Esophagus (tissue), 2 donors: Measurements from ENCODE around the gene MYL4. TPM values are rescaled to one million over a fixed set of nuclear protein-coding genes. Genes with fewer than 3 reads are reported as not detected.

Source experiments
- H3K27ac ChIP-seq, 2 donors: one replicate each; pipeline ENCODE4 v1.5.1; 2013; ENCODE audit warnings: low read depth in 2 of 2, mild to moderate bottlenecking in 2 of 2, inconsistent platforms in 1 of 2, low read length in 1 of 2, moderate library complexity in 1 of 2
- H3K27me3 ChIP-seq, 2 donors: one replicate each; pipeline ENCODE4 v1.6.1; 2013; ENCODE audit warnings: low read length in 2 of 2, control low read depth in 1 of 2, mild to moderate bottlenecking in 1 of 2; ENCODE audit not compliant: insufficient read depth in 2 of 2, control insufficient read depth in 1 of 2
- H3K36me3 ChIP-seq, 2 donors: one replicate each; pipeline ENCODE4 v1.6.1; 2013; ENCODE audit warnings: low read length in 1 of 2; ENCODE audit not compliant: control insufficient read depth in 2 of 2, insufficient read depth in 2 of 2
- H3K4me1 ChIP-seq, 2 donors: one replicate each; pipeline ENCODE4 v1.6.1; 2013; ENCODE audit warnings: low read length in 1 of 2; ENCODE audit not compliant: control insufficient read depth in 2 of 2, insufficient read depth in 2 of 2
- H3K4me3 ChIP-seq, 2 donors: one replicate each; pipeline ENCODE4 v1.5.1; 2013; ENCODE audit warnings: low read length in 2 of 2, mild to moderate bottlenecking in 2 of 2, low read depth in 1 of 2, moderate library complexity in 1 of 2
- H3K9me3 ChIP-seq, 2 donors: one replicate each; pipeline ENCODE4 v1.6.1; 2013; ENCODE audit warnings: mild to moderate bottlenecking in 2 of 2, low read depth in 1 of 2, low read length in 1 of 2, moderate library complexity in 1 of 2; ENCODE audit not compliant: control insufficient read depth in 2 of 2, insufficient read depth in 1 of 2
- WGBS, 2 donors: extraction: QIAGEN DNeasy Blood & Tissue Kit; methylation state at CpG; one replicate each; pipeline ENCODE4 v1.1.7; 2013; 5-methylcytosine and 5-hydroxymethylcytosine counted together
- polyA plus RNA-seq, 2 donors: library from polyadenylated mRNA; stranded (reverse); fragments of 200-250 nt; gene quantifications; one replicate each; pipeline ENCODE4 v1.2.3, GENCODE V29; 2013
- donor health status: healthy with polysubstance abuse.
- donor health status: Bipolar disorder and iron deficiency.

MYL4 gene
- polyA plus RNA-seq, 2 donors: 0.12 to 0.18 TPM

DNA sequence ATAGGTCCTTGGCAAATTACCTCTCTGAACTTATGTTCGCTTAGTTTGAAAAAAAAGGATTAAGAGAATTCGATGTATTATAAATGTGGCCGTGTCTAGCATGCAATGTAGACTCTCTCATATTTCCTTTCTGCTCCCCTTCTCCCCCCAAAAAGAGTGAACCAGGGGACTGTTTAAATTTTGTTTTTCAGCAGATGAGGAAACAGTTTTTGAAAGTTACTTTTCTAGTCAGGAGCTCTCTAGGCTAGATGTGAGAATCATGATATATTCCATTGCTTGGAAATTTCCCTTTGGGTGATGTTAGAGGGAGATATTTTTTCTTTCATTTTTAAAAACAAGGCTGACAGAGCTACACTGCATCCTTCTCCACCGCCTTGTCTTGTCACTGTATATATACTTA is 18.9 kb upstream of the MYL4 start:
- H3K9me3 ChIP-seq: no peaks in the 10 kb centered on the region
- no peak overlapping the region for H3K4me3 ChIP-seq
- H3K36me3 ChIP-seq: no peaks in the 10 kb centered on the region
- WGBS, 2 donors: 94 to 97% methylated on average over 4 of the region's 4 CpGs
- H3K4me1 ChIP-seq: no peaks in the 10 kb centered on the region
- H3K27ac ChIP-seq: no peak overlapping the region
- H3K27me3 ChIP-seq: no peaks in the 10 kb centered on the region

GRCh38 chr17:47190770-47191169 is 18.4 kb upstream of the MYL4 start:
- Histone ChIP-seq H3K27me3 (no peaks in the 10 kb centered on the region), H3K4me1 (no peaks in the 10 kb centered on the region), H3K9me3 (no peaks in the 10 kb centered on the region), H3K36me3 (no peaks in the 10 kb centered on the region), H3K27ac (no peak overlapping the region), H3K4me3 (no peak overlapping the region)
- WGBS, 2 donors: 96 to 100% methylated on average over 1 of the region's 1 CpG

DNA sequence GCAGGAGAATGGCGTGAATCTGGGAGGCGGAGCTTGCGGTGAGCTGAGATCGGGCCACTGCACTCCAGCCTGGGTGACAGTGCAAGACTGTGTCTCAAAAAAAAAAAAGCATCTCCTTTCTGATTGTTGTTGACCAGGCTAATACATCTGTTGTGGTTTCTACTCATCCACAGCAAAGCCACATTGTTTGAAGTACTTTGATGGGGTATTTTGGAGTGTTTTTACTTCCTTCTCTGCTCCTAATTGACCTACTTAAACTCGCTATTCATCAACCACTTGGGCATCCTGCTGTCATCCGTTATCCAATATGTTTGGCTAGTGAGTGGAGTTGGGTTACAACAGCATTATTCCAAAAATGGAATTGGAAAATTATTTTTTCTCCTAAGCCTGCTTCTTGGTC is 16.6 kb upstream of the MYL4 start:
- Histone ChIP-seq H3K9me3 (no peaks in the 10 kb centered on the region), H3K4me3 (no peak overlapping the region), H3K4me1 (no peaks in the 10 kb centered on the region), H3K27me3 (no peaks in the 10 kb centered on the region), H3K27ac (no peak overlapping the region), H3K36me3 (no peaks in the 10 kb centered on the region)
- WGBS, 2 donors: 72 to 73% methylated on average over 6 of the region's 6 CpGs

DNA sequence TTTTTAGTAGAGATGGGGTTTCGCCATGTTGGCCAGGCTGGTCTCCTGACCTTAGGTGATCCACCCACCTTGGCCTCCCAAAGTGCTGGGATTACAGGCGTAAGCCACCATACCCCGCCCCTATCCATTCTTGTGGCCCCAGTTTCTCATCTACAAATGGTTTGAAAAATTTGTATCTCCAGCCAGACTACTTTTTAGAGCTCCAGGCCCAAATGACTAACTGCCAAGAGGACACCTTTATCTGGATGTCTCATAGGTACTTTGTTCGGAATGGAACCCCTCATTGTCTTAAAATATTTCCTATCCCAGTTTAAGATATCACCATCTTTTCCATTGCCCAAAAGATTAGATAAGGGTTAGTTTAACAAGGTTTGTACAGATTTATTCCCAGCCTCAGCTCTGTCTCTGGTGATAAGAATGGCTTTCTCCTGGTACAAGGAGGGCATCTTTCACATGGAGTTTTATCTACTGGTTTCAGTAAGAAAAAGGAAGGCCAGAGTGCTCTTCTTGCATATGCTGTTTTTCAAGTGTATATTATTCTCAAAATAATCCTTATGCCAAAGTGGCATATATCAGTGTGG is 15.1 kb upstream of the MYL4 start:
- Histone ChIP-seq H3K4me1 (no peaks in the 10 kb centered on the region), H3K4me3 (no peak overlapping the region), H3K27me3 (no peaks in the 10 kb centered on the region), H3K9me3 (no peaks in the 10 kb centered on the region), H3K27ac (no peak overlapping the region), H3K36me3 (no peaks in the 10 kb centered on the region)
- 97 to 98% methylated on average over 4 of the region's 4 CpGs for WGBS, 2 donors

GRCh38 chr17:47197821-47198220 is 11.3 kb upstream of the MYL4 start:
- H3K27me3 ChIP-seq: no peaks in the 10 kb centered on the region
- no peaks in the 10 kb centered on the region for H3K36me3 ChIP-seq
- H3K9me3 ChIP-seq: no peaks in the 10 kb centered on the region
- no peaks in the 10 kb centered on the region for H3K4me1 ChIP-seq
- H3K27ac ChIP-seq: no peak overlapping the region
- H3K4me3 ChIP-seq: no peak overlapping the region

DNA sequence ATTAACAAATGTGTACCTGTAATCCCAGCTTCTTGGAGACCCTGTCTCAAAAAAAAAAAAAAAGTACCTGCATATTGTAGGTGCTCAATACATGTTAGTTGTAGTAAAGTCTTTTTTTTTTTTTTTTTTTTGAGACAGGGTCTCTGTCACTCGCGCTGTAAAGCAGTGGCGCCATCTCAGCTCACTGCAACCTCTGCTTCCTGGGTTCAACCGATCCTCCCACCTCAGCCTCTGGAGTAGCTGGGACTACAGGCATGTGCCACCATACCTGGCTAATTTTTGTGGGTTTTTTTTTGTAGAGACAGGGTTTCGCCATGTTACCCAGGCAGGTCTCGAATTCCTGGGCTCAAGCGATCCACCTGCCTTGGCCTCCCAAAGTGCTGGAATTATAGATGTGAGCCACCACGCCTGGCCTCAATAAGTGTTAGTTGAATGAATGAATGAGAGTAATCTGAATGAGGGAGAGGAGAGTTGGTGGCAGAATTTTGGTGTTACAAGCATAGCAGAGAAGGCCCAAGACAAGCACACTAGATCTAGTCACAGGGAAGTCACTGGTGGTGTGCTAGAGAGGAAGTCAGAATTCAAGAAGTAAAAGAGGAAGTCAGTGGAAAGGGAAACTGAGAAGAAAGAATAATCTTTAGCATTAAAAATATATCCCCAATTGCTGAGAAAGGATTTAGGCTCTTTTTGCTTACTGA is 9.4 kb upstream of the MYL4 start:
- 95 to 98% methylated on average over 8 of the region's 8 CpGs for WGBS, 2 donors
- Histone ChIP-seq H3K36me3 (no peaks in the 10 kb centered on the region), H3K27ac (no peak overlapping the region), H3K9me3 (no peaks in the 10 kb centered on the region), H3K27me3 (no peaks in the 10 kb centered on the region), H3K4me3 (no peak overlapping the region), H3K4me1 (peaks cover 0 to 4% of the 10 kb centered on the region in 2 donors)

- no peak overlapping the region for H3K27ac ChIP-seq
- no peaks in the 10 kb centered on the region for H3K9me3 ChIP-seq
- no peaks in the 10 kb centered on the region for H3K36me3 ChIP-seq
- H3K27me3 ChIP-seq: no peaks in the 10 kb centered on the region
- peaks cover 0 to 4% of the 10 kb centered on the region in 2 donors for H3K4me1 ChIP-seq
- 71 to 81% methylated on average over 4 of the region's 4 CpGs for WGBS, 2 donors
- no peak overlapping the region for H3K4me3 ChIP-seq
Measured at GRCh38 chr17:47200325-47200664, 8.9 kb upstream of the MYL4 start.

DNA sequence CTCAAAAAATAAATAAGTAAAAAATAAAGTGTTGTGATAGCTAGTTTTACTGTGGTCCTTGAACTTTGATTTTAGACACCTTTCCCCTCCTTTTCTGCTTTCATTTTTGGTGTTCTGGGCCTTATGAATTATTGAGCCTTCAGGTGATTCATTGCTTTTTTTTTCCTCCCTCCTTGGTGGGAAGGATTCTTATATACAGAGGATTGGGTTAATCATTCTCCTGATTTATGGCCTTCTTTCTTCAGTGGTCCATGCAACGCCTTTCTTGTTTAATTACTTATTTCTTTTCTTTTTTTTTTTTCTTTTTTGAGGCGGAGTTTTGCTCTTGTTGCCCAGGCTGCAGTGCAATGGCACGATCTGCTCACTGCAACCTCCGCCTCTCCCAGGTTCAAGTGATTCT is 8.0 kb upstream of the MYL4 start:
- Histone ChIP-seq H3K27ac (no peak overlapping the region), H3K9me3 (no peaks in the 10 kb centered on the region), H3K27me3 (no peaks in the 10 kb centered on the region), H3K4me3 (no peak overlapping the region), H3K4me1 (peaks cover 0 to 4% of the 10 kb centered on the region in 2 donors), H3K36me3 (no peaks in the 10 kb centered on the region)
- whole genome bisulfite sequencing, 2 donors: 78 to 90% methylated on average over 4 of the region's 4 CpGs

- H3K36me3 ChIP-seq: no peaks in the 10 kb centered on the region
- no peak overlapping the region for H3K4me3 ChIP-seq
- H3K27me3 ChIP-seq: no peaks in the 10 kb centered on the region
- 74 to 82% methylated on average over 6 of the region's 6 CpGs for WGBS, 2 donors
- no peaks in the 10 kb centered on the region for H3K9me3 ChIP-seq
- peaks cover 0 to 4% of the 10 kb centered on the region in 2 donors for H3K4me1 ChIP-seq
- H3K27ac ChIP-seq: peak overlapping the region in 1 of 2 donors; percentile 12
Measured at GRCh38 chr17:47203984-47204721, 5.0 kb upstream of the MYL4 start.
